AG09309 (cell line): ENCODE data around the gene PPP2R5E.
"Not testable (repeated sequence)": the region's sequence is repeated elsewhere in the genome, so short reads cannot be mapped to it uniquely, and the experiment has no call there.

ENCODE experiments used
- DNase-seq: peaks from one replicate; pipeline ENCODE4 v3.0.0-alpha.2; 2010; ENCODE audit warnings: low read depth
- H3K4me3 ChIP-seq: 2 replicates; pipeline ENCODE4 v1.5.1; 2011; ENCODE audit warnings: mild to moderate bottlenecking, low read depth, low read length, moderate library complexity; ENCODE audit not compliant: control insufficient read depth
- CTCF ChIP-seq: IDR thresholded peaks from 2 replicates; pipeline ENCODE4 v1.5.1; 2011; ENCODE audit warnings: mild to moderate bottlenecking, low read depth, low read length, inconsistent platforms; ENCODE audit not compliant: insufficient read depth, control insufficient read depth; ENCODE audit errors: missing control alignments

Gene PPP2R5E

GRCh38 chr14:63523735-63524426, 19.3 kb downstream of the PPP2R5E start:
- no peak for TF ChIP-seq CTCF
- H3K4me3 ChIP-seq, result no peak overlapping the region
- DNase-seq, result no peak

DNA sequence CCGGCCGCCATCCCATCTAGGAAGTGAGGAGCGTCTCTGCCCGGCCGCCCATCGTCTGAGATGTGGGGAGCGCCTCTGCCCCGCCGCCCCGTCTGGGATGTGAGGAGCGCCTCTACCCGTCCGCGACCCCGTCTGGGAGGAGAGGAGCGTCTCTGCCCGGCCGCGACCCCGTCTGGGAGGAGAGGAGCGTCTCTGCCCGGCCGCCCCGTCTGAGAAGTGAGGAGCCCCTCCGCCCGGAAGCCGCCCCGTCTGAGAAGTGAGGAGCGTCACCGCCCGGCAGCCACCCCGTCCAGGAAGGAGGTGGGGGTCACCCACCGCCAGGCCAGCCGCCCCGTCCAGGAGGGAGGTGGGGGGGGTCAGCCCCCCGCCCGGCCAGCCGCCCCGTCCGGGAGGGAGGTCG, 20.7 kb downstream of the PPP2R5E start:
- H3K4me3 ChIP-seq, DNase-seq: not testable (repeated sequence)

- no peak for TF ChIP-seq CTCF
- DNase-seq, result no peak
- H3K4me3 ChIP-seq, result no peak overlapping the region
These were observed 25.8 kb downstream of the PPP2R5E start for GRCh38 chr14:63517354-63517753.

DNA sequence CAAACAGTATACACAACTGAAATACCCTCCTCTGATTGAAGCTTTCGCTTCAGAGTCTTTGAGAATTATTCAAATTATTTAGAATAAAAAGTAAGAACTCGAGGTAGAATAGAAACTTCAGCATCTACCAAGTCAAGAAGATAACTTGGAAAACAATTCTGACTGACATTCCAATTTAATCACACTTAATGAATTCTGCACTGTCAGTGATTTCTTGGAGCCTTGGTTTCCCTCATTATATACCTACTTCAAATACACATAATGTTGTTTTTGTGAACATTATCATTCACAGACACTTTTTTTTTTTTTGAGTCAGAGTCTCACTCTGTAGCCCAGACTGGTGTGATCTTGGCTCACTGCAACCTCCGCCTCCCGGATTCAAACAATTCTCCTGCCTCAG, 27.9 kb downstream of the PPP2R5E start:
- no peak overlapping the region for H3K4me3 ChIP-seq
- no peak for TF ChIP-seq CTCF
- DNase-seq, result no peak

DNA sequence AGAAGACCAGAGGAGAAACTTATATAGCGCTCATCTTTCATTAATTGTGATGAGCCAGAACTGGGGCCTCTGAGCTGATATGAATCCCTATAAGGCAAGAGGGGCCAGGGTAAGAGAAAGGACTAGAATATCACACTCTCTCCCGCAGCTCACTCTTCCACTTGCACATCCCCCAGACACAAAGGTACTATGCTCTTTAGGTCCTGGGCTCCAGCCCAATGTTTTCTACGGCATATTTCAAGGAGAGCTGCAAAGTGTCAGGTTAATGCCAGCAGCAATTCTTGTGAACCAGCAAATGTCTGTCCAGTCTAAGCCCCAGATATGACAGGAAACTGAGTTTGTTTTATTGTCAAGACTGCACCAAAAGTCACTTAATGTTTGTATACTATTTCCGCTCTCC, 29.4 kb downstream of the PPP2R5E start:
- no peak for TF ChIP-seq CTCF
- no peak for DNase-seq
- no peak overlapping the region for H3K4me3 ChIP-seq

- TF ChIP-seq CTCF, result no peak
- no peak overlapping the region for H3K4me3 ChIP-seq
- DNase-seq, result no peak
These were observed 30.3 kb downstream of the PPP2R5E start for GRCh38 chr14:63512861-63513260.

DNA sequence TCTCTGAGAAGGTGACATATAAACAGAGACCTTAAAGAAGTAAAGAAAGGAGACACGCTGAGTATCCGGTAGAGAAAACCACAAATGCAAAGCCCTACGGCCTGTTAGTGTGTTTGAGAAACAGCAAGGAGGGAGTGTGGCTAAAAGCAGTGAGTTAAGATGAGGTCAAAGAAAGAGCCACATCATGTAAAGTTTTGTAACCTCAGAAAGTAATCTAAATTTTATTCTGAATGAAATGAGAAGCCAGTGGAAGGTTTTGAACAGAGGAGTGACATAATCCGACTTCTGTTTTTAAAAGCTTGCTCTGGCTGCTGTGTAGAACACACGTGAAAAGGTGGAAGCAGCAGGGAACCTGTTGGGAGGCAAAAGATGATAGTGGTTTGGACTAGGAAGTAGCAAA, 32.6 kb downstream of the PPP2R5E start:
- no peak for TF ChIP-seq CTCF
- no peak overlapping the region for H3K4me3 ChIP-seq
- no peak for DNase-seq
